ENCODE measurements around the gene RC3H2.

DNA sequence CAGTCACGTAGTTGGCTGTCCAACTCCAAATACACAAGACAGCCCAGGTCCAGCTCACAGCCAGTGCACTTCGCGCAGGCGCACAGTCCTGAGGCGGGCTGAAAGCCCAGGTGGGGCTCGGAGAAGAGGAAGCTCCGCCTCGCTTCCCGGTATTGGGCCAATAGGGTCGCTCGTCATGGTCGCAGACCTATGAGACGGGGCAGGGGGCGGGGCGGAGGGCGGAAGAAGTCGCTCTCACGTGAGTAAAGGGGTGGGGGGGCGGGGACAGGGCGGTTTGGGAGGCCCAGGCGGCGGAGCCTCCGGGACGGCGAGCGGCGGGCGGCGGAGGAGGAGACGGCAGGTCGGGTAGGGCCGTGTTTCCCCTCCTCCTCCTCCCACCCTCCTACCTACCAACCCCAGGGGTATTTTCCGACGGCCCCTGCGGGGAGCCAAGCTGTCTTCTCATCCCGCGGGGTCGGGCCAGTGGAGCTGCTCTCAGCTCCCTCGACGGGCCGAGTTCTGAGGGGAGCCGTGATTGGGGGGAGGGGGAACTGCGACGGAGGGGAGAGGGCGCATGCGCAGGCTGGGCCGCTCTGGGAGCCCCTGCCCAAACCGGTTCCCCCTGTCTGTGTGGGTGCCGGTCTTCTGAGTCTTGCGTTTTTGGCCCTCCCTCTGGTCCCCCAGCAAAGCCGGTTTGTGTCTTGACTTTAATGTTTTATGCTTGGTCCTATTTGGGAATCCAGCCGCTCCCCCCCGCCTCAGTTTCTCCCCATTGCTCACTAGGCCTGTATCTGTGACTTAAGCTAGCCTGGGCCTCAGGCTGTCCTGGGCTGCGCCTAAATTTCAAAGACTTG is 35.8 kb upstream of the RC3H2 start, which contains the start of gene RABGAP1:
- peak; percentile 85 for TF ChIP-seq POLR2A (IDR thresholded peaks at IDR 0.05; ENCODE audit: low read depth, low read length)
- no peak; the same call in none of the 2 replicates for TF ChIP-seq TAF1 (IDR thresholded peaks at IDR 0.05; ENCODE audit: borderline replicate concordance, low read depth, low read length)
- peak; percentile 75 for TF ChIP-seq POLR2AphosphoS5 (IDR thresholded peaks at IDR 0.05; ENCODE audit: low read depth, low read length)
